Testis (tissue), 2 donors: Measurements from ENCODE around the gene ANXA4.

ENCODE experiments used
- CTCF ChIP-seq, 3 experiments: fragments of 450-650 bp in 2 of 3; fragments of 200-600 bp in 1 of 3; sonication (generic) in 1 of 3; IDR thresholded peaks; one replicate each; pipeline ENCODE4 v1.5.1; 2016 to 2019; ENCODE audit warnings: antibody characterized with exemption in 3 of 3, mild to moderate bottlenecking in 2 of 3, moderate library complexity in 1 of 3
- POLR2A ChIP-seq: fragments of 450-650 bp; IDR thresholded peaks from one replicate; pipeline ENCODE4 v1.6.1; 2017; ENCODE audit warnings: antibody characterized with exemption, mild to moderate bottlenecking, moderate library complexity

- TF ChIP-seq POLR2A (no peak), CTCF (IDR thresholded peaks at IDR 0.05) (no peak)
Observed at GRCh38 chr2:69770193-69770702, 28.3 kb downstream of the ANXA4 start.
